Parathyroid adenoma (tissue), 2 donors: ENCODE data around the gene ADCY3.

Experiments used
- H2AFZ ChIP-seq: fragments of 300-600 bp; sonication (generic); one replicate; pipeline ENCODE4 v1.7.0; 2017; ENCODE audit warnings: antibody characterized with exemption, mild to moderate bottlenecking
- H3K27ac ChIP-seq: fragments of 300-600 bp; sonication (generic); one replicate; pipeline ENCODE4 v1.7.0; 2017
- H3K27me3 ChIP-seq: fragments of 300-600 bp; sonication (generic); one replicate; pipeline ENCODE4 v1.7.0; 2017; ENCODE audit warnings: low read length; ENCODE audit not compliant: control insufficient read depth, insufficient read depth
- H3K36me3 ChIP-seq: fragments of 300-600 bp; sonication (generic); one replicate; pipeline ENCODE4 v1.7.0; 2017; ENCODE audit warnings: low read length; ENCODE audit not compliant: control insufficient read depth, insufficient read depth
- H3K4me1 ChIP-seq: fragments of 300-600 bp; sonication (generic); one replicate; pipeline ENCODE4 v1.7.0; 2017; ENCODE audit warnings: control low read depth
- H3K4me2 ChIP-seq: fragments of 300-600 bp; sonication (generic); one replicate; pipeline ENCODE4 v1.7.0; 2017; ENCODE audit warnings: low read length
- H3K4me3 ChIP-seq: fragments of 300-600 bp; sonication (generic); one replicate; pipeline ENCODE4 v1.7.0; 2017; ENCODE audit warnings: low read depth, low read length
- H3K79me2 ChIP-seq: fragments of 300-600 bp; sonication (generic); one replicate; pipeline ENCODE4 v1.7.0; 2017; ENCODE audit warnings: control low read depth
- H3K9ac ChIP-seq: fragments of 300-600 bp; sonication (generic); one replicate; pipeline ENCODE4 v1.7.0; 2017; ENCODE audit warnings: mild to moderate bottlenecking
- H3K9me3 ChIP-seq: fragments of 300-600 bp; sonication (generic); one replicate; pipeline ENCODE4 v1.7.0; 2017; ENCODE audit warnings: low read length; ENCODE audit not compliant: control insufficient read depth
- TF ChIP-seq, protein P1 (sequence below): fragments of 300-600 bp; sonication (generic); IDR thresholded peaks from one replicate; pipeline ENCODE4 v1.7.0; 2017; ENCODE audit warnings: antibody characterized with exemption, mild to moderate bottlenecking
- donor health status: primary hyperparathyroidism.

The ADCY3 gene

DNA sequence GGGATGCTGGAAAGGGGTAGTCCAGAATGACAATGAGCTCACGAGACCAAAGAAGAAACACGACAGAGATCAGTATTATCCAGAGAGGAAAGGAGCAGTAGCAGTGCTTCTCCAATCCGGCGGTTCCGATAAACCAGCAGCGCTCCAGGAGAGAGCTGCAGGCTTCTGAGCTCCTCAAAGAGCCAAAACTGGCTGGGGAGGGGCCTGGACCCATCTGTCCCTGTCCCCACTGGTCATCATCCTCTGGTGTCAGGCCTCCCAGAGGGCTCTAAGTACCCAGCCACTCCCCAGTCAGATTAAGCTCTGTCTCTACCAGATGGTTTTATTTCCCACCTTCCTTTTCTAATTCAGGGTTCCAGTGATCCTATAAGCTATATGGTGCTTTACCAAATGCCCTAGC, 28.5 kb upstream of the ADCY3 start:
- no peaks in the 10 kb centered on the region for H3K36me3 ChIP-seq
- no peaks in the 10 kb centered on the region for H3K79me2 ChIP-seq
- H3K27ac ChIP-seq, result peak overlapping the region; percentile 33
- H3K4me3 ChIP-seq, result no peak overlapping the region
- no peak overlapping the region for H3K4me2 ChIP-seq
- H3K9me3 ChIP-seq, result no peaks in the 10 kb centered on the region
- H3K27me3 ChIP-seq, result no peaks in the 10 kb centered on the region
- H2AFZ ChIP-seq, result no peak overlapping the region
- H3K9ac ChIP-seq, result no peak overlapping the region
- TF ChIP-seq, protein P1, sequence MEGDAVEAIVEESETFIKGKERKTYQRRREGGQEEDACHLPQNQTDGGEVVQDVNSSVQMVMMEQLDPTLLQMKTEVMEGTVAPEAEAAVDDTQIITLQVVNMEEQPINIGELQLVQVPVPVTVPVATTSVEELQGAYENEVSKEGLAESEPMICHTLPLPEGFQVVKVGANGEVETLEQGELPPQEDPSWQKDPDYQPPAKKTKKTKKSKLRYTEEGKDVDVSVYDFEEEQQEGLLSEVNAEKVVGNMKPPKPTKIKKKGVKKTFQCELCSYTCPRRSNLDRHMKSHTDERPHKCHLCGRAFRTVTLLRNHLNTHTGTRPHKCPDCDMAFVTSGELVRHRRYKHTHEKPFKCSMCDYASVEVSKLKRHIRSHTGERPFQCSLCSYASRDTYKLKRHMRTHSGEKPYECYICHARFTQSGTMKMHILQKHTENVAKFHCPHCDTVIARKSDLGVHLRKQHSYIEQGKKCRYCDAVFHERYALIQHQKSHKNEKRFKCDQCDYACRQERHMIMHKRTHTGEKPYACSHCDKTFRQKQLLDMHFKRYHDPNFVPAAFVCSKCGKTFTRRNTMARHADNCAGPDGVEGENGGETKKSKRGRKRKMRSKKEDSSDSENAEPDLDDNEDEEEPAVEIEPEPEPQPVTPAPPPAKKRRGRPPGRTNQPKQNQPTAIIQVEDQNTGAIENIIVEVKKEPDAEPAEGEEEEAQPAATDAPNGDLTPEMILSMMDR, result no peak
- H3K4me1 ChIP-seq, result peaks cover 14% of the 10 kb centered on the region

DNA sequence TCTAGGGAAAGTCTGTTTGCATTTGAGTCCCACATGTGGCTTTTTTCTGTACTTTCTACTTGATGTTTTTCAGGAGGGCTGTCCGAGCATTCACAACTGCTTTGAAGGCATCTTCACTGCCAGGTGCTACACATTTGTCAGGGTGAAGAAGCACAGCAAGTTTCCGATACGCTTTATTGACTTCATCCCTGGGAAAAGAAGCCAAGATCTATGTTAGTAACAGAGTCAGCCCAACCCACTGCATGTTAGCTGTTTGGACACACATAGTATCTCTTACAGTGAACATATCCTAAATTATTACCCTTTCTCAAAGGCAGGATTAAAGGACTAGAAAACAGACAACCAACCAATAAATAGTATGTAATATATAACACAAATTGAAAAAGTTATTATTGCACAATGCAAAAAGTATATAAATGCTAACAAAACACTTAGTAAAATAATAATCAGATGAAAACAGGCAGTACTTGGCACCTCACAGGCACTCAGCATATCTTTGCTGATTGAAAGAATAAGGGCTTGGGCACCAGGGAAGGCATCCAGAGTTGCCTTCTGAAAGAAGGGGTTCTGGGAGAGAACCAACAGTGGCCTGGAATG, 27.6 kb upstream of the ADCY3 start:
- peaks cover 14% of the 10 kb centered on the region for H3K4me1 ChIP-seq
- no peak overlapping the region for H3K4me2 ChIP-seq
- TF ChIP-seq, protein P1, result no peak
- no peaks in the 10 kb centered on the region for H3K9me3 ChIP-seq
- H3K4me3 ChIP-seq, result no peak overlapping the region
- H3K27ac ChIP-seq, result peak overlapping the region; percentile 33
- no peaks in the 10 kb centered on the region for H3K36me3 ChIP-seq
- no peaks in the 10 kb centered on the region for H3K79me2 ChIP-seq
- H3K27me3 ChIP-seq, result no peaks in the 10 kb centered on the region
- no peak overlapping the region for H3K9ac ChIP-seq
- H2AFZ ChIP-seq, result no peak overlapping the region

DNA sequence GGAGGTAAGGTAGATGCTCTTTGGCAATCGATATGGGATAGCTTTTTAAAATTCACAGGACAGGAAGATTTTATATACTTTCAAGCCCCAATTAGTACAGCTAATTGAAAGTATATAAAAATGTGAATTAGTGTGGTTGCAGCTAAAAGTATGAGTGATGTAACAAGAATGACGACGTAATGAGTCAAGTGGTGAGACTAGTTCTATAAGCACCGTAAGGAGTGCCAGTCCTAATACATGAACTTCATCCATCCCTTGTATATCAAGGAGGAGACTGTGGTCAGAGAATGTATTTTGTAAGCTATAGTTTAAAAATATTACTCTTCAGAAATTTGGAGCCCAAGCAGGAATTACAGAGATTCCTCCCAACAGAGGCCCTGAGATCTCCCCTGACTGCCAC, 25.9 kb upstream of the ADCY3 start:
- Histone ChIP-seq H2AFZ (no peak overlapping the region), H3K36me3 (no peaks in the 10 kb centered on the region), H3K9me3 (no peaks in the 10 kb centered on the region), H3K79me2 (no peaks in the 10 kb centered on the region), H3K27me3 (no peaks in the 10 kb centered on the region), H3K4me2 (no peak overlapping the region), H3K4me1 (peaks cover 14% of the 10 kb centered on the region), H3K27ac (no peak overlapping the region), H3K4me3 (no peak overlapping the region), H3K9ac (no peak overlapping the region)
- TF ChIP-seq, protein P1, result no peak

DNA sequence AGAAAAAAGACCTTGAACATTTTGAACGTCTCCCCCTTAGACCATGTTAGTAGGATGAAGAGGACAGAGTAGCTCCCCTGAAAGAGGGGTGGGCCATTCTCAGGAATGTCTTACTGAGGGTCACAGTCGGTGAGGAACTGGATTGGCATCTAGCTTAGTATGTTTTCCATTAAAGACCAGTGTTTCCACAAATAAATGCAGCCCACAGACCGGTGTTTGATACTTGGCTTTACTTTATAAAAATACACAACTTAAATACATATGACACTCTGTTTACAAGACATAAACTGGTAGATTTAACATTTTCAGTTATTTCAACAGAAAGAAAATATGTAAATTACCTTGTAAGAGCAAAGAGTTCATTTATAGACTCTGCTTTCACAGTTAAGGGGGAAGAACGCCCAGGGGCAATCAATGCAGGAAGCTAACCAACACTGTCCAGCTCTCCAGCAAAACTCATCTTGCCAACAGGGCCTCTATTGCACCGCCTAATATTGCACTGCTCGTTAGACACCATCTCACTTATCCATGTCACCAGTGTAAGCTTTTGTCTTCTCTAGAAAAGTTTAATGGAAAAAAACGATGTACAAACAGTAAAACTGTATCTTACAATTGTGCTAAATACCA, 23.5 kb upstream of the ADCY3 start:
- Histone ChIP-seq H3K36me3 (no peaks in the 10 kb centered on the region), H3K27me3 (no peaks in the 10 kb centered on the region)

More for the DNA sequence above, 23.5 kb upstream of the ADCY3 start:
- Histone ChIP-seq H3K4me1 (peaks cover 14% of the 10 kb centered on the region), H3K9me3 (no peaks in the 10 kb centered on the region), H2AFZ (no peak overlapping the region), H3K4me2 (no peak overlapping the region), H3K4me3 (no peak overlapping the region), H3K9ac (no peak overlapping the region), H3K79me2 (no peaks in the 10 kb centered on the region), H3K27ac (no peak overlapping the region)
- TF ChIP-seq, protein P1, result no peak
